ENCODE results near the gene SLC25A26. TPM values are rescaled to one million over a fixed set of nuclear protein-coding genes. Genes with fewer than 3 reads are reported as not detected.

The SLC25A26 gene
- total RNA-seq, 1 donor from 2014 or later: 23.2 TPM

- DNase-seq (no peak), ATAC-seq (ENCODE audit: low read depth) (no peak)
- Mint-ChIP-seq H3K4me3 (no peak overlapping the region), H3K27ac (no peak overlapping the region), H3K36me3 (ENCODE audit: low read depth) (peaks cover 40% of the 10 kb centered on the region), H3K9me3 (peaks cover 8% of the 10 kb centered on the region), H3K27me3 (no peaks in the 10 kb centered on the region), H3K4me1 (no peaks in the 10 kb centered on the region)
- POLR2A ChIA-PET: no interaction called here
- CTCF ChIA-PET: interaction anchor here (1.5 kb wide), 1 partner anchor 28 kb away, joined by 3 read pairs; no protein-coding TSS in a partner anchor
- no peak for TF ChIP-seq CTCF (IDR thresholded peaks at IDR 0.05)
- intact Hi-C loops (cut with micrococcal nuclease): no loop called here
Observed at GRCh38 chr3:66350601-66351000, 129.8 kb downstream of the SLC25A26 start.

GRCh38 chr3:66353039-66353438, 132.2 kb downstream of the SLC25A26 start:
- Mint-ChIP-seq H3K27me3 (no peaks in the 10 kb centered on the region), H3K4me3 (no peak overlapping the region), H3K4me1 (no peaks in the 10 kb centered on the region), H3K27ac (no peak overlapping the region), H3K36me3 (ENCODE audit: low read depth) (peaks cover 24% of the 10 kb centered on the region), H3K9me3 (no peaks in the 10 kb centered on the region)
- ChIA-PET CTCF (no interaction called here), POLR2A (no interaction called here)
- no peak for TF ChIP-seq CTCF (IDR thresholded peaks at IDR 0.05)
- intact Hi-C loops (cut with micrococcal nuclease): no loop called here
- no peak for DNase-seq
- no peak for ATAC-seq (ENCODE audit: low read depth)

GRCh38 chr3:66353530-66353929, 132.7 kb downstream of the SLC25A26 start:
- H3K4me3 Mint-ChIP-seq: no peak overlapping the region
- H3K36me3 Mint-ChIP-seq (ENCODE audit: low read depth): peaks cover 21% of the 10 kb centered on the region
- intact Hi-C loops (cut with micrococcal nuclease): no loop called here
- ChIA-PET POLR2A (no interaction called here), CTCF (no interaction called here)
- H3K27ac Mint-ChIP-seq: no peak overlapping the region
- DNase-seq (no peak), ATAC-seq (ENCODE audit: low read depth) (no peak)
- H3K27me3 Mint-ChIP-seq: no peaks in the 10 kb centered on the region
- no peaks in the 10 kb centered on the region for H3K9me3 Mint-ChIP-seq
- H3K4me1 Mint-ChIP-seq: no peaks in the 10 kb centered on the region
- no peak for TF ChIP-seq CTCF (IDR thresholded peaks at IDR 0.05)

- intact Hi-C loops (cut with micrococcal nuclease): no loop called here
- H3K4me3 Mint-ChIP-seq: no peak overlapping the region
- H3K27ac Mint-ChIP-seq: no peak overlapping the region
- ChIA-PET CTCF (no interaction called here), POLR2A (no interaction called here)
- H3K36me3 Mint-ChIP-seq (ENCODE audit: low read depth): peaks cover 18% of the 10 kb centered on the region
- H3K9me3 Mint-ChIP-seq: no peaks in the 10 kb centered on the region
- no peaks in the 10 kb centered on the region for H3K4me1 Mint-ChIP-seq
- ATAC-seq (ENCODE audit: low read depth) (no peak), DNase-seq (no peak)
- no peaks in the 10 kb centered on the region for H3K27me3 Mint-ChIP-seq
- no peak for TF ChIP-seq CTCF (IDR thresholded peaks at IDR 0.05)
Observed at GRCh38 chr3:66354001-66354400, 133.2 kb downstream of the SLC25A26 start.

GRCh38 chr3:66355394-66355793, 134.6 kb downstream of the SLC25A26 start:
- POLR2A ChIA-PET: no interaction called here
- DNase-seq (no peak), ATAC-seq (ENCODE audit: low read depth) (no peak)
- no peaks in the 10 kb centered on the region for H3K4me1 Mint-ChIP-seq
- no peak overlapping the region for H3K4me3 Mint-ChIP-seq
- CTCF ChIA-PET: no interaction called here
- H3K9me3 Mint-ChIP-seq: no peaks in the 10 kb centered on the region
- intact Hi-C loops (cut with micrococcal nuclease): no loop called here
- H3K27ac Mint-ChIP-seq: no peak overlapping the region
- no peak for TF ChIP-seq CTCF (IDR thresholded peaks at IDR 0.05)
- no peaks in the 10 kb centered on the region for H3K27me3 Mint-ChIP-seq
- H3K36me3 Mint-ChIP-seq (ENCODE audit: low read depth): peaks cover 14% of the 10 kb centered on the region

Measured in activated B cell treated with CpG ODN at 0.5 μM for 24 hours (primary cell).